SK-N-SH (cell line): Measurements from ENCODE around the gene PRKACB.

Source experiments
- CTCF ChIP-seq: fragments of 200-600 bp; sonication (generic); IDR thresholded peaks from 2 replicates; pipeline ENCODE4 v1.6.1; 2017; ENCODE audit warnings: antibody characterized with exemption, mild to moderate bottlenecking, moderate library complexity
- EP300 ChIP-seq, 2 experiments: IDR thresholded peaks; 2 replicates each; pipeline versions ENCODE4 v1.4.0 to v1.6.1; 2012; ENCODE audit warnings: borderline replicate concordance in 1 of 2, low read depth in 1 of 2, low read length in 1 of 2
- RCOR1 ChIP-seq: fragments of 150-350 bp; IDR thresholded peaks from 2 replicates; pipeline ENCODE4 v1.6.1; 2017; ENCODE audit warnings: antibody characterized with exemption, low read length

GRCh38 chr1:84108900-84109578 is 35.0 kb upstream of the PRKACB start:
- TF ChIP-seq EP300 (IDR thresholded peaks at IDR 0.05; ENCODE audit: borderline replicate concordance in 1 of 2, low read depth in 1 of 2, low read length in 1 of 2) (no peak), CTCF (no peak), RCOR1 (no peak)
